ENCODE measurements around the gene HSD17B11. TPM values are rescaled to one million over a fixed set of nuclear protein-coding genes. Genes with fewer than 3 reads are reported as not detected.

Gene HSD17B11
- total RNA-seq, 2 donors from 2014 or later: 18.3 to 22.7 TPM

DNA sequence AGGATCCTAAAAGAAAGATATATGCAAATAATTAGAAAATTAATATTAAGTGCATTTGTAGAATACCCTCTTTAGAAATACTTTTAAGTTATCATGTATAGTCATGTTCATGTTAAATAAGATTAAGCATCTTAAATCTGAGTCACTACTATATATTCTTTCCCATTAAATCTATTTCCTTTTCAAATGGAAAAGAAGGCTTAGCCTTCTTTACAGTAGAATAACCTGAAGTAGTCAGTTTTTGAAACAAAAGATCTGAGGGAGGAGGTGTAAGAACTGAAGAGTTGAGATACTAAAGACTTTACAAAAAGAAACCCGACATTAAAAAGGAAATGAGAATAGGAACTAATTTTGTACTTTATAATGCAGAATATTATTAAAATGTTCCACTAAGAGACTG, 53.6 kb downstream of the HSD17B11 start:
- peaks cover 53% of the 10 kb centered on the region for H3K36me3 Mint-ChIP-seq (ENCODE audit: low read depth)
- H3K9me3 ChIP-seq (ENCODE audit: control insufficient read depth, low read length): peaks cover 20% of the 10 kb centered on the region
- no peaks in the 10 kb centered on the region for H3K4me1 ChIP-seq (ENCODE audit: control insufficient read depth, insufficient read depth, low read length)
- H3K27ac Mint-ChIP-seq: no peak overlapping the region
- peaks cover 21% of the 10 kb centered on the region for H3K9me3 Mint-ChIP-seq
- no peaks in the 10 kb centered on the region for H3K27me3 ChIP-seq (ENCODE audit: control insufficient read depth, insufficient read depth, low read length, poor library complexity, severe bottlenecking)
- TF ChIP-seq, protein P1, sequence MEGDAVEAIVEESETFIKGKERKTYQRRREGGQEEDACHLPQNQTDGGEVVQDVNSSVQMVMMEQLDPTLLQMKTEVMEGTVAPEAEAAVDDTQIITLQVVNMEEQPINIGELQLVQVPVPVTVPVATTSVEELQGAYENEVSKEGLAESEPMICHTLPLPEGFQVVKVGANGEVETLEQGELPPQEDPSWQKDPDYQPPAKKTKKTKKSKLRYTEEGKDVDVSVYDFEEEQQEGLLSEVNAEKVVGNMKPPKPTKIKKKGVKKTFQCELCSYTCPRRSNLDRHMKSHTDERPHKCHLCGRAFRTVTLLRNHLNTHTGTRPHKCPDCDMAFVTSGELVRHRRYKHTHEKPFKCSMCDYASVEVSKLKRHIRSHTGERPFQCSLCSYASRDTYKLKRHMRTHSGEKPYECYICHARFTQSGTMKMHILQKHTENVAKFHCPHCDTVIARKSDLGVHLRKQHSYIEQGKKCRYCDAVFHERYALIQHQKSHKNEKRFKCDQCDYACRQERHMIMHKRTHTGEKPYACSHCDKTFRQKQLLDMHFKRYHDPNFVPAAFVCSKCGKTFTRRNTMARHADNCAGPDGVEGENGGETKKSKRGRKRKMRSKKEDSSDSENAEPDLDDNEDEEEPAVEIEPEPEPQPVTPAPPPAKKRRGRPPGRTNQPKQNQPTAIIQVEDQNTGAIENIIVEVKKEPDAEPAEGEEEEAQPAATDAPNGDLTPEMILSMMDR (conservative IDR thresholded peaks at IDR 0.05): no peak
- no peaks in the 10 kb centered on the region for H3K27me3 Mint-ChIP-seq (ENCODE audit: insufficient read depth)
- H3K36me3 ChIP-seq (ENCODE audit: control insufficient read depth, insufficient read depth, low read length): peaks cover 15% of the 10 kb centered on the region
- no peak for DNase-seq
- WGBS, 2 experiments (ENCODE audit: insufficient coverage in 1 of 2, insufficient read length in 1 of 2): 100% methylated on average over 1 of the region's 1 CpG; no CpG with 5 or more reads in 1 of the 2 experiments
- H3K9ac ChIP-seq (ENCODE audit: extremely low read depth, low read length, poor library complexity, severe bottlenecking): no peak overlapping the region
- no peak overlapping the region for H3K4me3 Mint-ChIP-seq
- H3K4me1 Mint-ChIP-seq: no peaks in the 10 kb centered on the region
- H3K27ac ChIP-seq (ENCODE audit: low read depth, low read length): no peak overlapping the region
- H3K4me3 ChIP-seq (ENCODE audit: low read length): no peak overlapping the region

DNA sequence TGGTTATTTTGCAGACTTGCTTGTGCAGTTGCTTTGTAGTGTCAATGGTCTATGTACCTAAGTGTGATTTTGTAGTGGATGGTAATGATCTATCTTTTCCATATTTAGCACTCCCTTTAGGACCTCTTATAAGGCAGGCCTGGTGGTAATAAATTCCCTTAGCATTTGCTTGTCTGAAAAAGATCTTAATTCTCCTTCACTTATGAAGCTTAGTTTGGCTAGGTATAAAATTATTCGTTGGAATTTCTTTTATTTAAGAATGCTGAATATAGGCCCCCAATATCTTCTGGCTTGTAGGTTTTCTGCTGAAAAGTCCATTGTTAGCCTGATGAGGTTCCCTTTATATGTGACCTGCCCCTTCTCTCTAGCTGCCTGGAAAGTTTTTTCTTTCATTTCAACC, 57.7 kb downstream of the HSD17B11 start:
- Histone ChIP-seq H3K27ac (ENCODE audit: low read depth, low read length) (no peak overlapping the region), H3K4me3 (ENCODE audit: low read length) (no peak overlapping the region), H3K27me3 (ENCODE audit: control insufficient read depth, insufficient read depth, low read length, poor library complexity, severe bottlenecking) (no peaks in the 10 kb centered on the region), H3K4me1 (ENCODE audit: control insufficient read depth, insufficient read depth, low read length) (no peaks in the 10 kb centered on the region), H3K9ac (ENCODE audit: extremely low read depth, low read length, poor library complexity, severe bottlenecking) (no peak overlapping the region), H3K9me3 (ENCODE audit: control insufficient read depth, low read length) (peaks cover 20% of the 10 kb centered on the region), H3K36me3 (ENCODE audit: control insufficient read depth, insufficient read depth, low read length) (peaks cover 3% of the 10 kb centered on the region)
- H3K9me3 Mint-ChIP-seq: peaks cover 24% of the 10 kb centered on the region
- H3K4me3 Mint-ChIP-seq: no peak overlapping the region
- peaks cover 43% of the 10 kb centered on the region for H3K36me3 Mint-ChIP-seq (ENCODE audit: low read depth)
- TF ChIP-seq, protein P1 (conservative IDR thresholded peaks at IDR 0.05): no peak
- H3K4me1 Mint-ChIP-seq: no peaks in the 10 kb centered on the region
- peaks cover 5% of the 10 kb centered on the region for H3K27me3 Mint-ChIP-seq (ENCODE audit: insufficient read depth)
- no peak for DNase-seq
- WGBS, 2 experiments (ENCODE audit: insufficient coverage in 1 of 2, insufficient read length in 1 of 2): 100% methylated on average over 1 of the region's 1 CpG; no CpG with 5 or more reads in 1 of the 2 experiments
- no peak overlapping the region for H3K27ac Mint-ChIP-seq

DNA sequence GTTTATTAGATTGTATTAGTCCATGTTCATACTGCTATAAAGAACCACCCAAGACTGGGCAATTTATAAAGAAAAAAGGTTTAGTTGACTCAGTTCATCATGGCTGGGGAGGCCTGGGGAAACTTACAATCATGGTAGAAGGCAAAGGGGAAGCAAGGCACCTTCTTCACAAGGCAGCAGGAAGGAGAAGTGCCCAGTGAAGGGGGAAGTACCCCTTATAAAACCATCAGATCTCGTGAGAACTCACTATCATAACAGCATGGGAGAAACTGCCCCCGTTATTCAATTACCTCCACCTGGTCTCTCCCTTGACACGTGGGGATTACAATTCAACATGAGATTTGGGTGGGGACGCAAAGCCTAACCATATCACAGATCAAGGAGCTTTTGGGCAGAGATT, 60.2 kb downstream of the HSD17B11 start:
- H3K27ac ChIP-seq (ENCODE audit: low read depth, low read length): no peak overlapping the region

More for the DNA sequence above, 60.2 kb downstream of the HSD17B11 start:
- H3K4me1 Mint-ChIP-seq: no peaks in the 10 kb centered on the region
- peaks cover 24% of the 10 kb centered on the region for H3K9me3 Mint-ChIP-seq
- 80 to 94% methylated on average over 3 to 4 of the region's 4 CpGs for WGBS, 2 experiments (ENCODE audit: insufficient coverage in 1 of 2, insufficient read length in 1 of 2)
- Histone ChIP-seq H3K27me3 (ENCODE audit: control insufficient read depth, insufficient read depth, low read length, poor library complexity, severe bottlenecking) (no peaks in the 10 kb centered on the region), H3K4me1 (ENCODE audit: control insufficient read depth, insufficient read depth, low read length) (no peaks in the 10 kb centered on the region), H3K9ac (ENCODE audit: extremely low read depth, low read length, poor library complexity, severe bottlenecking) (no peak overlapping the region), H3K4me3 (ENCODE audit: low read length) (no peak overlapping the region), H3K9me3 (ENCODE audit: control insufficient read depth, low read length) (peaks cover 20% of the 10 kb centered on the region), H3K36me3 (ENCODE audit: control insufficient read depth, insufficient read depth, low read length) (no peaks in the 10 kb centered on the region)
- peaks cover 26% of the 10 kb centered on the region for H3K36me3 Mint-ChIP-seq (ENCODE audit: low read depth)
- no peak for DNase-seq
- TF ChIP-seq, protein P1 (conservative IDR thresholded peaks at IDR 0.05): no peak
- no peak overlapping the region for H3K27ac Mint-ChIP-seq
- peaks cover 5% of the 10 kb centered on the region for H3K27me3 Mint-ChIP-seq (ENCODE audit: insufficient read depth)
- H3K4me3 Mint-ChIP-seq: no peak overlapping the region

Measured in endodermal cell (in vitro differentiated cells).